GM10847 (cell line): Measurements from ENCODE around the gene MTHFD1L.

Experiments
- POLR2A ChIP-seq: IDR thresholded peaks from 2 replicates; pipeline ENCODE4 v1.6.1; 2011; ENCODE audit not compliant: insufficient read length; ENCODE audit errors: extremely low read depth

MTHFD1L gene

DNA sequence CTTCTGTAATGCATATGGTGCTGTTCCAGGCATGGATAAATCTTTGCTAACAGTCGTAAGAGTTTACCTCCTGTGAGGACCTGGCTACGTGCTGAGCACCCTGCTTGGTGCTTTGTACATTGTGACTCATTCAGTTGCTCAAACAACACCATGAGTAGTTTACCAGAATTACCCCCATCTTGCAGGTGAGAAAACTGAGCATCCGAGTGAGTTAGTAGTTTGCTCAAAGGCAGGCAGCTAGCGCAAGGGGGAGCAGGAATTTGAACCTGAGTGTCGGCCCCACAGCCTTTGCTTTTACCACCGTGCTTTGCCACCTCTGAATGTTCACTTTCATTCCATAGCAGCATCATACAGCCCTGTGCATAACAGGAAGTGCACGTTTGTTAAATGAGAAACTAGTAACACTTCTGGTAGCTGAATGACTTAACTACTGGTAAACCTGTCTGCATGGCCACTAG, 121.9 kb downstream of the MTHFD1L start:
- no peak for TF ChIP-seq POLR2A

DNA sequence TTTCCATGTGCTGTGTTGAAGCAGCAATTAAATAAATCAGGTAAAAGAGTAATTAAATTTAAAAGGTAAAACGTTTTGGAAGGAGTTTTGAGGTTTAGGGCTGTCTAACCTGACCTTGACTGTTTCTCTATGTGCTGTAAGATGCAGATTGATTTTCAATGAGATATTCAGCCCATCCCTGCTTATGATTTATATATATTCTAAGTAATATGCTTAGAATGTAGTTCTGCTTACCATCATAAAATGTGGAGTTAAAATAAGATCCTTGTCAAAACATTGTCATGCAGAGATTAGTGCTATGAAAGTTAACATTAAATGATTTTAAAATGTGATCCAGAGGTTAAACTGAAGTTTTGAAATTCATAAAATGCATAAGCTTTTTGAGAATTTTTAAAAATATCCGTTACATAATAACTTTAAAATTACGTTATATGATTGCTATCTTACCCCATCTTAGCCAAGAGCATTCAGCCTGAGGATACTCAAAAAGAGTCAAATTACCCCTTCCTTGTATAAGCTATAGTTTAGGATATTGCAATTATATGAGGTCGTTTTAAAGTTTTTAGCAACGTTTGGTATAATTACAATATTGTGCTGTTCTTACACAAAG, 122.5 kb downstream of the MTHFD1L start:
- TF ChIP-seq POLR2A, result no peak

GRCh38 chr6:150991487-150991886, 126.0 kb downstream of the MTHFD1L start:
- TF ChIP-seq POLR2A, result no peak

- TF ChIP-seq POLR2A, result no peak
Measured at GRCh38 chr6:150992262-150992661, 126.8 kb downstream of the MTHFD1L start.

GRCh38 chr6:150992703-150993102, 127.2 kb downstream of the MTHFD1L start:
- TF ChIP-seq POLR2A, result no peak

DNA sequence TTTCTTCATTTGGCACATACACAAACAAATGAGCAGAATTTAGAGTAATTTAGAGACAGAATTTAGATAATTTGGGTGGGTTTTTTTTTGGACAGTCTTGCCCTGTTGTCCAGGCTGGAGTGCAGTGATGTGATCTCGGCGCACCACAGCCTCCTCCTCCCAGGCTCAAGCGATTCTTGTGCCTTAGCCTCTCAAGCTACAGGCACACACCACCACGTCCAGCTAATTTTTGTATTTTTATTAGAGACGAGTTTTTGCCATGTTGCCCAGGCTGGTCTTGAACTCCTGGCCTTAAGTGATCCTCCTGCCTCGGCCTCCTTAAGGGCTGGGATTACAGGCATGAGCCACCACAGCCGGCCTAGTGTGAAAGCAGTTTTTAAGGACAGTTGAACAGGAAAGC, 127.8 kb downstream of the MTHFD1L start:
- TF ChIP-seq POLR2A, result no peak

DNA sequence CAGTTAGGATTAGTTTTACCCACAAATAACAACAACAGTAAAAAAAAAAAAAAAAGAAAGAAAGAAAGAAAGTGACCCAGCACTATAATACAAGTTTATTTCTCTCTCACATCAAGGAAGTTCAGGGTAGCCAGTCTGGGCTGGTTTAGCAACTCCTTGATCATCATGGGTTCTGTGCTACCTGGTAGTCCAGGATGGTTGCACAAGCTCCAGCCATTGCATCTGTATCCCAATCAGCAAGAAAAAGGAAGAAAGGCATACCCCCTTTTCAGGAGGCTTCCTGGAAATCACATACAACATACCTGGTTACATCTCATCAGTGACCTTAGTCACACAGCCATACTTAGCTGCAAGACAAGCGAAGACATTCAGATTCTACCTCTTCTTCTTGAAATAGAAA, 128.5 kb downstream of the MTHFD1L start:
- no peak for TF ChIP-seq POLR2A

DNA sequence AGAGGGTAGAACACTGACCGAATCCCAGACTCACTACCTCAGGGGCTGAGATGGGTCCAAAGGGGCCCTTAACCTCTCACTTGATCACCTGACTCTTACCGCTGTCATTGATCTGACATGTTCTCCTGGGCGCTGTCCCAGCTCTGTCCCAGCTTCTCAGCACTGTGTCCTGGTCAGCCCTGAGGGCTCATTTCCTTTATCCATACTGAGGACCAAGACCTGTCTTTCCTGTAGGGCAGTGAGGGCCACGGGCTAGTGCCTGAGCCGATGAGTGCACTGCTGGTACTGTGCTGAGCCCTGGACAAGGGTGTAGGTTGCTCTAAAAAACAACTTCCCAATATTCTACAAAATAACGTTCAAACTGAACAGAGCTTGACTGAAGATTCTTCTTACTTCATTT, 131.5 kb downstream of the MTHFD1L start:
- no peak for TF ChIP-seq POLR2A

DNA sequence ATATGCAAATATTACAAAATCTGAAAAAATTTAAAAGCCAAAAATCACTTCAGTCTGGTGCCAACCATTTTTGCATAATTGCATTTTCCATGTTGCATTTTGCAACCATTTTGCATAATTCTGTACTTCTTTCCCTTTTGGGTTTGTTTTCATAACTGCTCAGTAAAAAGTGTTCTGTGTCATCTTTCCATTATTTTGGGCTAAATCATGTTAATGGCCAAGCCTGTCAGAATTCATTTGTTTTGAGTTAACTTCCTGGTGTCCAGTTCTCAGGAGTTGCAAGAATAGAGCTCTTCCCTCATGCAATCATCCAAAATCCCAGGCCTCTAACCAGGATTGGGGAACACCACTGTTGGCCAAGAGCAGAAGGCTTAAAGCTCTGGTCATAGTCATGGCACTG, 133.6 kb downstream of the MTHFD1L start:
- no peak for TF ChIP-seq POLR2A

- no peak for TF ChIP-seq POLR2A
Measured at GRCh38 chr6:150999576-150999975, 134.1 kb downstream of the MTHFD1L start.

- TF ChIP-seq POLR2A, result no peak
Measured at GRCh38 chr6:151001387-151002056, 136.0 kb downstream of the MTHFD1L start.

DNA sequence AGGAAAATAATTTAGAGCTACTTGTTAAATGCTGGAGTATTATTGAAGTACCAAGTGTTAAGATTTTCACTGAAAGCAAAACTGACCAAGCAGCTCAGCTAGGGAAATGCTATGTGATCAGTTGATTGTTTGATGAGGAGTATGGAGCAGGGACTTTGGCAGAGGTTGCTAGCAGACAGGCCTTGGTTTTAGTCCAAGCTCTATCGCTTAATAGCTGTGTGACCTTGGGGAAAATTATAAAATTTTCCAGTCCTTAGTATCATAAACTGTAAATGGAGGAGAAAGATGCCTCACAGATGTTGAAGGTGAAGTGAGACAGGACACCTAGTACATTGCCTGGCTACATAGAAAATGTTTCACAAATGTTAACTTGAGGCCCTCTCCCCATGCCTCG, 136.6 kb downstream of the MTHFD1L start:
- TF ChIP-seq POLR2A, result no peak

GRCh38 chr6:151002491-151002935, 137.0 kb downstream of the MTHFD1L start:
- no peak for TF ChIP-seq POLR2A

DNA sequence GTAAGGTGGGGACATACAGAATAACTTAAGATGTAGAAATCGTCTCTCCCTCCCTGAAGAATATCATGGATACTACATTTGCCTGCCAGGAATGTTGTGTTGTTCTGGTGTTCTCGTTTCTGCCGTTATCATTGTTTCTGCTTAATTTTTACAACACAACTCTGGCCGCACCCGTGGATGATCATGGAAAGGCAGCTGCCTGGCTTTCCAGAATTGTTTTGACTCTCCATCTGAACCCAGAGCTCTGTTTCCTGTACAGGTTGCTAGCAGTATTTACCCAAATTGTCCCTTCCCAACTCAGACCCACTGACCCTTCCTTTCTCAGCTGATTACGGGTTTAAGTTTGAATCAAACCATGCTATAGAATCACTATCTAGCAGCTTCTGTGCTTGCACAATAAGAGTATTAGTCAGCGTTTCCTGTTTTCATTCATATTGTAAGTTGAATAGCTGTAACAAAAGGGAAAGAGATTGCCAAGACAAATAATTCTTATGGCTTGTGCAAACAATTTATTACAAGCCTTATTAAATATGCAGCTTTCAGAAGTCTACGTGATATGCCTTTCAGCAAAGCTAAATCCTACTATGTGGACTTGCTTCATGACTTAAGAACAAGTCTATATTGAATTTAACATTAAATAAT, 139.0 kb downstream of the MTHFD1L start:
- no peak for TF ChIP-seq POLR2A

DNA sequence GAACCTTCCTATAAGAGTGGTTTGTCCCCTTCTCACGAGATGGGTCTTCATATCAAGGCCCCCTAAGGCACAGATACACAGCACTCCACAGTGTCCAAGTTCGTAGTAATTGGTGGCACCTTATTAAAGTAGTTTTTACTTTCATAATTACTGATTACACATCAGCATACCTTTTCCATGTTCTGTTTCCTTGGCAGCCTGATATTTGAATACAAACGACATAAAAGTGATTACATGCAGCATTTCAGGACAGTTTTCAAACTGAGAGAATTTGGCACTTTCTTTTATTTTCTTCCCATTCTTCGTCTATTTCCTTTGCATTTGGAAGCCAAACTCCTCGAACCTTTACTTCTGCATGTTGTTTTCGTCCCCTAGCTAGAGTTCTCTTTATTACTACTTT, 139.7 kb downstream of the MTHFD1L start:
- TF ChIP-seq POLR2A, result no peak

DNA sequence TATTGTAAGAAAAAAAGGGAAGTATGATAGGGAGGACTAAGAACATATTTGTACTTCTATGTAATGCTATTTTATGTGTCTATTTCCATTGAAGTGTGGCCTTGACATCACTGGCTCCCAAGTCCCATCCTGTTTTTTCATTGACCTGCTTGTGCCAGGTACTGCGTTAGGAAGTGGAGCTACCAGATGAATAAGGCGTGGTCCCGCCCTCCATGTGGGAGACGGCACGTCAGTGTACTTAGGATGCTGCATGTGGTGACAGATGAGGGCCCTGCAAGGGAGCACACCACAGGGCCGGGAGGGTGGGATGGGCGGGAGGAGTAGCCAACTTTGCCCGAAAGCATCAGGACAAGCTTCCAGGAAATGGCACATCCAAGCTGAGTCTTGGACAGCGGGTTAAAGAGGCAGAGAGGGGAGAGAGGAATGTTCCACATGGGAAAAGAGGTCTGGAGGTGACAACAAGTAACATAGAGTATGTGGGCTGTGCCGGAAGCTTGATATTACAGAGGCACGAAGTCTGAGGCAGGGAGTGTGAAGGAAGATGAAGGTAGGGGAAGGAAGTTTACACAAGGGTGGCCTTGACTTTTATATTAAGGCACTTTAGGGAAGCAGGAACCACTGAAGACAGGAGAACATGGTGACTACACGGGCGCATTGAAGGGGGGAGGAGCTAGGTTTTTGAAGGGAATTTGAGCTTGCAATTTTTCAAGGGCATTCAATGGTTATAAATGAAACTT, 140.6 kb downstream of the MTHFD1L start:
- no peak for TF ChIP-seq POLR2A

- no peak for TF ChIP-seq POLR2A
Measured at GRCh38 chr6:151007076-151007475, 141.6 kb downstream of the MTHFD1L start.
